ENCODE results near the gene PIK3C2G. TPM values are rescaled to one million over a fixed set of nuclear protein-coding genes. Genes with fewer than 3 reads are reported as not detected.
A peak's percentile ranks its signal among the peaks of the same experiment; 100 is the strongest.

Gene PIK3C2G
- total and polyA plus RNA-seq, 4 donors: 4.9 to 40.1 (median 19.4) TPM

- TF ChIP-seq FOXA1 (IDR thresholded peaks at IDR 0.05) (no peak), EGR1 (IDR thresholded peaks at IDR 0.05; ENCODE audit: low read depth in 2 of 2) (no peak), MAX (IDR thresholded peaks at IDR 0.05) (no peak)
Observed at GRCh38 chr12:18340786-18341185, 79.5 kb downstream of the PIK3C2G start (continued).

- no peak for DNase-seq (ENCODE audit: low spot score)
- WGBS: 57% methylated on average over 4 of the region's 4 CpGs
- H3K4me3 ChIP-seq (ENCODE audit: low read depth in 1 of 3, low read length in 3 of 3): no peak overlapping the region
- no peaks in the 10 kb centered on the region for H3K4me1 ChIP-seq (ENCODE audit: control insufficient read depth in 4 of 4, insufficient read depth in 4 of 4, low read length in 3 of 4)
- TF ChIP-seq GABPA (IDR thresholded peaks at IDR 0.05 in 1 of 2, conservative IDR thresholded peaks at IDR 0.05 in 1 of 2): no peak
- TF ChIP-seq HNF4A (conservative IDR thresholded peaks at IDR 0.05): peak; percentile 37 to 77
- peak; percentile 26 for TF ChIP-seq SP1 (IDR thresholded peaks at IDR 0.05)
- TF ChIP-seq RAD21 (IDR thresholded peaks at IDR 0.05): no peak
- no peaks in the 10 kb centered on the region for H3K27me3 ChIP-seq (ENCODE audit: control insufficient read depth in 4 of 4, insufficient read depth in 4 of 4, low read length in 3 of 4)
- no peaks in the 10 kb centered on the region for H3K9me3 ChIP-seq (ENCODE audit: control insufficient read depth in 4 of 4, low read length in 3 of 4)
- H3K9ac ChIP-seq (ENCODE audit: low read depth in 1 of 2, low read length in 2 of 2): no peak overlapping the region
- H3K27ac ChIP-seq (ENCODE audit: low read depth in 1 of 2, low read length in 2 of 2): no peak overlapping the region
- H3K36me3 ChIP-seq (ENCODE audit: control insufficient read depth in 4 of 4, insufficient read depth in 3 of 4, low read depth in 1 of 4, low read length in 3 of 4): peaks cover 0 to 3% (median 1%) of the 10 kb centered on the region in 4 donors
Observed at GRCh38 chr12:18343708-18344107, 82.4 kb downstream of the PIK3C2G start.

- H3K9ac ChIP-seq (ENCODE audit: low read depth in 1 of 2, low read length in 2 of 2): no peak overlapping the region
- no peak overlapping the region for H3K4me3 ChIP-seq (ENCODE audit: low read depth in 1 of 3, low read length in 3 of 3)
- no peak for DNase-seq (ENCODE audit: low spot score)
- H3K27ac ChIP-seq (ENCODE audit: low read depth in 1 of 2, low read length in 2 of 2): no peak overlapping the region
- no peaks in the 10 kb centered on the region for H3K27me3 ChIP-seq (ENCODE audit: control insufficient read depth in 4 of 4, insufficient read depth in 4 of 4, low read length in 3 of 4)
- 80% methylated on average over 3 of the region's 3 CpGs for WGBS
- no peaks in the 10 kb centered on the region for H3K4me1 ChIP-seq (ENCODE audit: control insufficient read depth in 4 of 4, insufficient read depth in 4 of 4, low read length in 3 of 4)
- no peaks in the 10 kb centered on the region for H3K9me3 ChIP-seq (ENCODE audit: control insufficient read depth in 4 of 4, low read length in 3 of 4)
- peaks cover 0 to 6% (median 3%) of the 10 kb centered on the region in 4 donors for H3K36me3 ChIP-seq (ENCODE audit: control insufficient read depth in 4 of 4, insufficient read depth in 3 of 4, low read depth in 1 of 4, low read length in 3 of 4)
- TF ChIP-seq YY1 (IDR thresholded peaks at IDR 0.05) (no peak), HNF4A (conservative IDR thresholded peaks at IDR 0.05) (no peak)
Observed at GRCh38 chr12:18345021-18345735, 83.9 kb downstream of the PIK3C2G start.

- no peak for DNase-seq (ENCODE audit: low spot score)
- TF ChIP-seq YY1 (IDR thresholded peaks at IDR 0.05) (no peak), FOXA2 (IDR thresholded peaks at IDR 0.05) (no peak), CTCF (IDR thresholded peaks at IDR 0.05; ENCODE audit: low read depth, low read length, missing input control) (no peak), ZBTB33 (IDR thresholded peaks at IDR 0.05) (no peak), TAF1 (conservative IDR thresholded peaks at IDR 0.05) (no peak), HNF4G (IDR thresholded peaks at IDR 0.05) (no peak)
- H3K27ac ChIP-seq (ENCODE audit: low read depth in 1 of 2, low read length in 2 of 2): no peak overlapping the region
- no peaks in the 10 kb centered on the region for H3K27me3 ChIP-seq (ENCODE audit: control insufficient read depth in 4 of 4, insufficient read depth in 4 of 4, low read length in 3 of 4)
- no peaks in the 10 kb centered on the region for H3K9me3 ChIP-seq (ENCODE audit: control insufficient read depth in 4 of 4, low read length in 3 of 4)
- H3K4me1 ChIP-seq (ENCODE audit: control insufficient read depth in 4 of 4, insufficient read depth in 4 of 4, low read length in 3 of 4): no peaks in the 10 kb centered on the region
- H3K9ac ChIP-seq (ENCODE audit: low read depth in 1 of 2, low read length in 2 of 2): no peak overlapping the region
- 95% methylated on average over 5 of the region's 5 CpGs for WGBS
- no peak overlapping the region for H3K4me3 ChIP-seq (ENCODE audit: low read depth in 1 of 3, low read length in 3 of 3)
- H3K36me3 ChIP-seq (ENCODE audit: control insufficient read depth in 4 of 4, insufficient read depth in 3 of 4, low read depth in 1 of 4, low read length in 3 of 4): peaks cover 2 to 15% (median 7%) of the 10 kb centered on the region in 4 donors
Observed at GRCh38 chr12:18352312-18352711, 91.0 kb downstream of the PIK3C2G start.
